Fibroblast of the aortic adventitia (primary cell): ENCODE data around the gene KRAS. TPM values are rescaled to one million over a fixed set of nuclear protein-coding genes. Genes with fewer than 3 reads are reported as not detected.

Source experiments
- DNase-seq: peaks from one replicate; pipeline ENCODE4 v3.0.0-alpha.2; 2010; ENCODE audit warnings: low read depth
- H3K4me3 ChIP-seq: 2 replicates; pipeline ENCODE4 v1.5.1; 2011; ENCODE audit warnings: low read depth, mild to moderate bottlenecking, control low read depth, low read length, moderate library complexity
- CTCF ChIP-seq: IDR thresholded peaks from 2 replicates; pipeline ENCODE4 v1.5.1; 2011; ENCODE audit warnings: mild to moderate bottlenecking, low read length, control low read depth, inconsistent platforms; ENCODE audit not compliant: insufficient read depth
- total RNA-seq: library from RNA; depleted of rRNA; stranded (reverse); fragments of >200 nt; gene quantifications from 2 replicates; pipeline ENCODE4 v1.2.3, GENCODE V29; 2012; ENCODE audit warnings: low replicate concordance

Gene KRAS
- total RNA-seq, 1 donor: 18.6 TPM

GRCh38 chr12:25284024-25284423 is 33.3 kb upstream of the KRAS start:
- no peak overlapping the region for H3K4me3 ChIP-seq
- no peak for TF ChIP-seq CTCF
- DNase-seq: no peak

DNA sequence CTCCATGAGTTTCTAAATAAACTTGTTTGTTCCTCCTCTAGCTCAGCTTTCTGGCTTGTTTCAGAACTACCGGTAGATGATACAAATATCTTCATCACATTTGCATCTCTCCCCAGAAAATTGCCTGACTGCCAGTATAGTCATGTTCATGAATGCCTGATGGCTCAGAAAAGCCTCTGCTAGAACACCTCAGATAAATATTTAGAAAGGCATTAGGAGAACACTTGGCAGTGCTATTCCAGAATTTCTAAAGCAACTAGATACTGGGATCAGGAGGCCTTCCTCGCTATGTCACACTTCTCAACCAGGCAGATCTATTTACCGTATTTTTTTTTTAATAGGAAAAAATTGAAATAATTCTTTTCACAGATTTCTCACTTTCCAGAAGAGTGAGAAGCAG is 32.3 kb upstream of the KRAS start:
- no peak for TF ChIP-seq CTCF
- no peak overlapping the region for H3K4me3 ChIP-seq
- no peak for DNase-seq

- DNase-seq: no peak
- TF ChIP-seq CTCF: no peak
- no peak overlapping the region for H3K4me3 ChIP-seq
Measured at GRCh38 chr12:25280082-25280481, 29.4 kb upstream of the KRAS start.

DNA sequence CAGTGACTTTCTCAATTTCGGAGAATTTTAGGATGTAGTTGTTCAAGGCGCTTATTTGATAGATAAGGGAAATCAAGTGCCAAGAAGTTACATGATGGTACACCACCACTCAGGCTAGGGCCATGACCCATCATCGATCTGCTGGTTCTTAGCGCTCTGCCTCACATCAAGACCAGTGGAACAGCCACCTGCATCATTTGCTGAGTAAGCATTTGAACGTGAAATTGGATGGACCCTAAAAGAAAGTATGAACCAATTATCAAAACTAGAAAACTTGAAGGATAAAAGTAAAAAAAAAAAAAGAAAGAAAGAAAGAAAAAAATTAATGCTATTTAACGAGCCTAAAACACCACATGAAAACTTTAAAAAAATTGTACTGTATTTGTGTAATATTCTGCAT is 27.5 kb upstream of the KRAS start:
- TF ChIP-seq CTCF: no peak
- no peak overlapping the region for H3K4me3 ChIP-seq
- DNase-seq: no peak

DNA sequence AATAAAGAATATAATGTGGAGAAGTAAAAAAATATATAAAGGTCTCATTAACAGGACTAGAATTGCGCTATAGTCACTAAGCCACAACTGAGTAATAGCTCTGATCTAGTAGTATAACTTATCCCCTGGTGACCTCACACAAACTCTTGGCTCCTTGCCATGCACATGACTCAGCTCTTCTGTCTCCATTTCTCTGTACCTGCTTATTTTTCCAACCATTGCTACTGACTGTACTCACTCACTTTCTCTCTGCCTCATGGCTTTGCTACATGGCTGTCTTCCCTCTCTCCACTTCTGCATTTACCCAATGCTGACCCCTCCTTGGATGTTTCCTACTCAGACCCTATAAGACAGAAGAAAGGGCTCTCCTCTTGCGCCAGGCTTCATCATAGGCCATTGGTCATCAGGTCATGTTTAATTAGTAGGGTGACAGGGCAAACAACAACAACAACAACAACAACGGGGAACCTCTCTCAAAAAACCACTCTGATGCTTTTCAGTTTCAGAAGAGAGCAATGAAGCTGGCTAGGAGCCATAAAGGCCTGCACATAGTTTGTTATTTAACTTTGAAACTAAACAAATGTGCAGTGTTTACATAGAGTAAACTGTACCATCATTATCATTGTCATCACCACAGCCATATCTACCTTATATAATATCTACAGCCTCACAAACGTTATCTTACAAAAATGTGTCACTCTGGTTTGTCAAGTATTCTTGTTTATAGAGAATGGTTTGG is 25.6 kb upstream of the KRAS start:
- TF ChIP-seq CTCF: no peak
- DNase-seq: peak; percentile 79
- no peak overlapping the region for H3K4me3 ChIP-seq

- DNase-seq: no peak
- no peak overlapping the region for H3K4me3 ChIP-seq
- no peak for TF ChIP-seq CTCF
Measured at GRCh38 chr12:25271486-25272098, 20.9 kb upstream of the KRAS start.
